GM12878 (cell line): Measurements from ENCODE around the gene RPS6KA2. TPM values are rescaled to one million over a fixed set of nuclear protein-coding genes. Genes with fewer than 3 reads are reported as not detected.

Experiments used
- ATAC-seq: fragments of 200-7000 bp; cut with Tn5 transposase; 3 replicates; pipeline ENCODE4 v1.9.1; 2020; ENCODE audit warnings: mild to moderate bottlenecking, moderate library complexity
- BruUV-seq: library from RNA; stranded (reverse); fragments of 400-500 nt; replicated peaks from 2 replicates; lab custom pipeline; 2021; lab: Mats Ljungman, UMichigan
- CTCF ChIA-PET: fragments of 300-600 bp; sonication (Branson Sonifier 250); formaldehyde crosslinking; extraction: SDS; loops from one replicate; lab custom pipeline; 2021; ENCODE audit warnings: inconsistent platforms; lab: Yijun Ruan, JAX
- POLR2A ChIA-PET: fragments of 350-600 bp; formaldehyde crosslinking; extraction: SDS; loops from one replicate; lab custom pipeline; 2021; ENCODE audit warnings: inconsistent platforms; lab: Charles Lee
- RAD21 ChIA-PET: fragments of 300-600 bp; sonication (Branson Sonifier 250); formaldehyde crosslinking; loops from one replicate; lab custom pipeline; 2023; ENCODE audit warnings: antibody characterized with exemption; ENCODE audit not compliant: unreplicated experiment; lab: Charles Lee
- SMC1A ChIA-PET: fragments of 300-600 bp; sonication (Branson Sonifier 250); formaldehyde crosslinking; loops from one replicate; lab custom pipeline; 2023; ENCODE audit not compliant: unreplicated experiment, uncharacterized antibody; lab: Charles Lee
- DNase-seq: peaks from one replicate; pipeline ENCODE4 v3.0.0-alpha.2; 2011; ENCODE audit warnings: low read depth, low spot score
- FAIRE-seq: peaks from 3 replicates; lab custom pipeline; 2011; peaks lifted over from hg19 to GRCh38; lab: Jason Lieb, UNC
- H2AFZ ChIP-seq: 2 replicates; pipeline ENCODE4 v1.6.0; 2011; ENCODE audit warnings: low read depth, low read length, control low read depth; ENCODE audit not compliant: control insufficient read depth
- H3K27ac ChIP-seq: 2 replicates; pipeline ENCODE4 v1.5.1; 2011; ENCODE audit warnings: control low read depth; ENCODE audit not compliant: control insufficient read depth, insufficient read depth
- H3K27me3 ChIP-seq, 2 experiments: replicated peaks in 1 of 2; 2 replicates each; pipeline versions ENCODE4 v1.6.0 to v1.6.1; 2011; ENCODE audit warnings: low read length in 1 of 2; ENCODE audit not compliant: control insufficient read depth in 2 of 2, insufficient read depth in 2 of 2
- H3K36me3 ChIP-seq, 2 experiments: 2 replicates each; pipeline ENCODE4 v1.5.1; 2011; ENCODE audit warnings: low read length in 1 of 2; ENCODE audit not compliant: control insufficient read depth in 2 of 2, insufficient read depth in 2 of 2
- H3K4me1 ChIP-seq: 2 replicates; pipeline ENCODE4 v1.6.1; 2011; ENCODE audit warnings: mild to moderate bottlenecking, low read length, moderate library complexity, mixed read lengths; ENCODE audit not compliant: control insufficient read depth, insufficient read depth
- H3K4me2 ChIP-seq: 2 replicates; pipeline ENCODE4 v1.6.0; 2011; ENCODE audit warnings: control low read depth; ENCODE audit not compliant: control insufficient read depth, insufficient read depth
- H3K4me3 ChIP-seq: fragments of 200-600 bp; sonication (generic); 2 replicates; pipeline ENCODE4 v1.5.1; 2016
- H3K79me2 ChIP-seq: 2 replicates; pipeline ENCODE4 v1.6.0; 2011; ENCODE audit warnings: low read length; ENCODE audit not compliant: control insufficient read depth, insufficient read depth
- H3K9ac ChIP-seq: 2 replicates; pipeline ENCODE4 v1.8.0; 2011; ENCODE audit warnings: low read length, control low read depth, mixed read lengths; ENCODE audit not compliant: control insufficient read depth, insufficient read depth
- H3K9me3 ChIP-seq: replicated peaks from 3 replicates; pipeline ENCODE4 v1.5.1; 2011; ENCODE audit warnings: mild to moderate bottlenecking, low read length; ENCODE audit not compliant: control insufficient read depth, insufficient read depth
- H4K20me1 ChIP-seq: 2 replicates; pipeline ENCODE4 v1.6.0; 2011; ENCODE audit not compliant: control insufficient read depth, insufficient read depth
- CHD4 ChIP-seq: fragments of 200-600 bp; sonication (generic); IDR thresholded peaks from 2 replicates; pipeline ENCODE4 v1.6.1; 2016; ENCODE audit warnings: mild to moderate bottlenecking
- CUX1 ChIP-seq: IDR thresholded peaks from 2 replicates; pipeline ENCODE4 v1.6.1; 2012; ENCODE audit warnings: improper control_type of control experiment, low read depth, low read length; ENCODE audit not compliant: insufficient replicate concordance
- NKRF ChIP-seq: fragments of 450-650 bp; conservative IDR thresholded peaks from 2 replicates; pipeline ENCODE4 v1.6.1; 2017; ENCODE audit warnings: mild to moderate bottlenecking, moderate library complexity
- NRF1 ChIP-seq: conservative IDR thresholded peaks from 2 replicates; pipeline ENCODE4 v1.6.1; 2011; ENCODE audit warnings: mild to moderate bottlenecking, low read depth, low read length, improper control_type of control experiment
- ZNF592 ChIP-seq: fragments of 450-650 bp; IDR thresholded peaks from 2 replicates; pipeline ENCODE4 v1.6.1; 2017; ENCODE audit warnings: mild to moderate bottlenecking, moderate library complexity
- WGBS: methylation state at CpG from one replicate; pipeline ENCODE4 v1.1.6; 2016; ENCODE audit warnings: low lambda C conversion rate; ENCODE audit not compliant: insufficient replicate concordance, insufficient coverage; ENCODE audit errors: missing lambda C conversion rate; 5-methylcytosine and 5-hydroxymethylcytosine counted together
- in situ Hi-C: fragments of 300-500 bp; cut with MboI; formaldehyde crosslinking; loops from 9 replicates; pipeline ENCODE4 v1.14.3; 2018; ENCODE audit warnings: mixed read lengths
- intact Hi-C: fragments of 100-400 bp; cut with micrococcal nuclease; formaldehyde crosslinking; loops from one replicate; pipeline ENCODE4 v1.14.2; 2022; ENCODE audit not compliant: unreplicated experiment
- polyA plus RNA-seq, 11 experiments: library from polyadenylated mRNA; depleted of rRNA in 4 of 11; unstranded in 6 of 11; stranded (reverse) in 5 of 11; fragments of >200 nt; fragmentation: Nextera tagmentation in 4 of 11; fragmentation: Illumina TruSeq in 1 of 11; extraction: Ambion mirVana in 4 of 11; extraction: Trizol in 1 of 11; gene quantifications; 1 replicate in 1 of 11; 2 replicates in 10 of 11; pipeline versions ENCODE4 v1.2.1 to v1.2.3, GENCODE V29; 2011 to 2016; ENCODE audit warnings: inconsistent platforms in 2 of 11, missing spikeins in 2 of 11, low read depth in 1 of 11
- total RNA-seq, 4 experiments: library from RNA; depleted of rRNA in 3 of 4; stranded (reverse); fragments of >200 nt in 3 of 4; fragmentation: Illumina TruSeq in 1 of 4; extraction: Trizol in 1 of 4; gene quantifications; 2 replicates each; pipeline versions ENCODE4 v1.2.1 to v1.2.3, GENCODE V29; 2013 to 2021
- TF ChIP-seq, protein P1 (sequence below): fragments of 450-650 bp; IDR thresholded peaks from 2 replicates; pipeline ENCODE4 v1.6.1; 2016; ENCODE audit warnings: mild to moderate bottlenecking

RPS6KA2 gene
- total and polyA plus RNA-seq, 10 of the 15 experiments (the other 5 are each of a cell fraction or from before 2014, with no cell fraction given): 0.02 to 1.0 (median 0.22) TPM; not detected in 1

DNA sequence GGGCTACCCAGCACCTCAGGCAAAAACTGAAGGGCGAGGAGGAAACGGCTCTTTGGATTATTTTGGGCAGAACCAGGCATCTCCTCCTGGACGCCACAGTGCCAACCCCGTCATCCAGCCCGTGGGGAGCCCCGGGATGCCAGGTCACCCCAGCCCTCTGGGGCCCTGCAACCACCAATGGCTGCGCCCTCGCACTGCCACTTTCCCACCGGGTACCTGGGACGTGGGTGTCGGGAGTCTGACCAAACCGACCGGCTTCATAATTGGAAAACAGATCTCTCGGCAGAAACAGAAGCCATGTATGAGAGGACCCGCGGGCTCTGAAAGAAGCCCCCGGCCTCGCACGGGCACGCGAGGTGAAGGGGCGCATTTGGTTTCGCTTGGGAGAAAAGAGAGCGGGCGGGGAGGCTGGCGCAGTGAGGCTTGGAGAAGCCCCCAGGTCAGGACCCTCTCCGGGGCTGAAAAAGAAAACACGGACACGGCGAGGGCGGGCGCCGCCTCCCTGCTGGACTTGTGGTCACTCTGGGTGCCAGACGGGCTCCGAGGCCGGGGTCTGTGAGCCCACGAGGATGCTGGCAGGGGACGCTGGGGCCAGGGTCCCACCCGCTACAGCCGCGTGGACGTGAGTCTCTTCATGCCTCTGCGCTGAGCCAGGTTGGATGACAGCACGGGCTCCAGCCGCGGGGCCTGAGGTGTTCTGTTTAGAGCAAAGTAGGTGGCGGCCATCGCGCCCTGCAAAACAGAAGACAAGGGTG, 214.7 kb downstream of the RPS6KA2 start:
- SMC1A ChIA-PET: interaction anchor here (1.2 kb wide), 2 partner anchors 11 to 99 kb away, joined by 3 read pairs; no protein-coding TSS in a partner anchor
- DNase-seq: no peak
- Histone ChIP-seq H3K9me3 (no peaks in the 10 kb centered on the region; the same call in 2 of the 3 replicates), H3K79me2 (no peaks in the 10 kb centered on the region), H3K36me3 (no peaks in the 10 kb centered on the region), H3K4me2 (no peak overlapping the region; the same call in 1 of the 2 replicates), H3K4me1 (peaks cover 6% of the 10 kb centered on the region), H3K27me3 (no peaks in the 10 kb centered on the region), H3K9ac (no peak overlapping the region), H4K20me1 (no peaks in the 10 kb centered on the region; the same call in 1 of the 2 replicates), H3K27ac (no peak overlapping the region), H3K4me3 (no peak overlapping the region), H2AFZ (no peak overlapping the region)
- RAD21 ChIA-PET: no interaction called here
- no peak for FAIRE-seq
- TF ChIP-seq CUX1 (no peak), NRF1 (no peak), CHD4 (no peak), NKRF (no peak), ZNF592 (no peak)
- TF ChIP-seq, protein P1, sequence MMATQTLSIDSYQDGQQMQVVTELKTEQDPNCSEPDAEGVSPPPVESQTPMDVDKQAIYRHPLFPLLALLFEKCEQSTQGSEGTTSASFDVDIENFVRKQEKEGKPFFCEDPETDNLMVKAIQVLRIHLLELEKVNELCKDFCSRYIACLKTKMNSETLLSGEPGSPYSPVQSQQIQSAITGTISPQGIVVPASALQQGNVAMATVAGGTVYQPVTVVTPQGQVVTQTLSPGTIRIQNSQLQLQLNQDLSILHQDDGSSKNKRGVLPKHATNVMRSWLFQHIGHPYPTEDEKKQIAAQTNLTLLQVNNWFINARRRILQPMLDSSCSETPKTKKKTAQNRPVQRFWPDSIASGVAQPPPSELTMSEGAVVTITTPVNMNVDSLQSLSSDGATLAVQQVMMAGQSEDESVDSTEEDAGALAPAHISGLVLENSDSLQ: no peak
- in situ Hi-C loops (no loop called here), intact Hi-C loops (no loop called here)
- BruUV-seq: no TSS peak
- POLR2A ChIA-PET: no interaction called here
- ATAC-seq: no peak
- CTCF ChIA-PET: interaction anchor here (0.8 kb wide), 1 partner anchor 12 kb away, joined by 3 read pairs; no protein-coding TSS in a partner anchor
- WGBS: 80% methylated on average over 38 of the region's 49 CpGs
